Measurements from ENCODE around the gene ANGPTL5.

The ANGPTL5 gene

GRCh38 chr11:101867951-101868350 lies 48.4 kb downstream of the ANGPTL5 start:
- peak; percentile 52 for DNase-seq (ENCODE audit: low read depth)
- TF ChIP-seq CTCF (IDR thresholded peaks at IDR 0.05; ENCODE audit: low read length, missing control alignments): no peak
- no peak overlapping the region for H3K4me3 ChIP-seq (replicated peaks; ENCODE audit: low read depth, low read length)

- no peak for TF ChIP-seq CTCF (IDR thresholded peaks at IDR 0.05; ENCODE audit: low read length, missing control alignments)
- no peak for DNase-seq (ENCODE audit: low read depth)
- no peak overlapping the region for H3K4me3 ChIP-seq (replicated peaks; ENCODE audit: low read depth, low read length)
These were observed 49.5 kb downstream of the ANGPTL5 start for GRCh38 chr11:101866619-101867491.

- no peak for DNase-seq (ENCODE audit: low read depth)
- H3K4me3 ChIP-seq (replicated peaks; ENCODE audit: low read depth, low read length): no peak overlapping the region
- no peak for TF ChIP-seq CTCF (IDR thresholded peaks at IDR 0.05; ENCODE audit: low read length, missing control alignments)
These were observed 52.2 kb downstream of the ANGPTL5 start for GRCh38 chr11:101864098-101864497.

- no peak for TF ChIP-seq CTCF (IDR thresholded peaks at IDR 0.05; ENCODE audit: low read length, missing control alignments)
- no peak overlapping the region for H3K4me3 ChIP-seq (replicated peaks; ENCODE audit: low read depth, low read length)
- peak; percentile 59 for DNase-seq (ENCODE audit: low read depth)
These were observed 53.0 kb downstream of the ANGPTL5 start for GRCh38 chr11:101863361-101863760.

- TF ChIP-seq CTCF (IDR thresholded peaks at IDR 0.05; ENCODE audit: low read length, missing control alignments): peak; percentile 75
- peak; percentile 81 for DNase-seq (ENCODE audit: low read depth)
- H3K4me3 ChIP-seq (replicated peaks; ENCODE audit: low read depth, low read length): no peak overlapping the region
These were observed 53.7 kb downstream of the ANGPTL5 start for GRCh38 chr11:101862391-101863233.

- DNase-seq (ENCODE audit: low read depth): peak; percentile 78
- TF ChIP-seq CTCF (IDR thresholded peaks at IDR 0.05; ENCODE audit: low read length, missing control alignments): peak; percentile 93
These were observed 55.5 kb downstream of the ANGPTL5 start for GRCh38 chr11:101860696-101861427.

More at GRCh38 chr11:101860696-101861427, 55.5 kb downstream of the ANGPTL5 start:
- no peak overlapping the region for H3K4me3 ChIP-seq (replicated peaks; ENCODE audit: low read depth, low read length)
